Measurements from ENCODE around the gene L3MBTL2. TPM values are rescaled to one million over a fixed set of nuclear protein-coding genes. Genes with fewer than 3 reads are reported as not detected.

L3MBTL2 gene
- total RNA-seq, 1 experiment from 2014 or later: 24.7 TPM

DNA sequence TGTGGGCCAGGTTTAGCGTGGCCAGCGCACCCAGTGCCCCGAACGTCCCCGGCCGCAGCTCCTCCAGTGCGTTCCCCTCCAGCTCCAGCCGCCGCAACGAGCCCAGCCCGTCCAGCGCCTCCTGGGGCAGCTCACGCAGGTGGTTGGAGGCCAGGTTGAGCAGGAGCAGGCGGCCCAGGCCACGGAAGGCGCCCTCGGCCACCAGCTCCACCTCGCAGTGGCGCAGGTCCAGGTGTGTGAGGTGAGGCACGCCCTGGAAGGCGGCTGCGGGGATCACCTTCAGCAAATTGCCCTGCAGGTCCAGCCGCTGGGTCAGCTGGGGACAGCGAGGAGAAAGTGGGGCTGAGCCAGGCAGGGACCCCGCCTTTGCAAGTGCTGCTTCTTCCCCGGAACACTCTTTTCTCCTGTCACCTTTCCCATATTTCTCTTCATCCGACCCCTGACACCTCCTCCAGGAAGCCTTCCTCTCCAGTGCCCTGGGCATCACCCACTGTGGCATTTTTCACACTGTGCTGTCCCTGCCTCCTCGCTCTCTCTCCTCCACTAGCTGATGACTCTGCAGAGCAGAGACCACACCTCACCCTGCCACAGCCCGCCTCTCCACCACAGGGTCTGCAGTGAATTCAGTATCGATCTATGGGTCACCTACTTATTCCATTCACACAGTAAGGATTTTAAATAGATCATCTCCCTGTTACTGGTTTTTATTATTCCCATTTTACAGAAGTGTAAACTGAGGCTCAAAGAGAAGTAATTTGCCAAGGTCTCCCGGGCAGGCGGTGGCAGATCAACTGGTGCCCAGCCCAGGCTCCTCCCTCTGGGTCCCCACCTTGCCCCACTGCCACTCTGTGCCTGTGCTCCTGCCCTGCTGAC is 33.7 kb downstream of the L3MBTL2 start:
- Histone ChIP-seq H3K4me1 (ENCODE audit: control insufficient read depth in 1 of 2, insufficient read depth in 2 of 2, low read length in 2 of 2) (peaks cover 11 to 13% of the 10 kb centered on the region in 2 experiments; a peak in 3 of 4 replicates), H3K9me2 (ENCODE audit: insufficient read depth) (no peaks in the 10 kb centered on the region), H3K9me3 (ENCODE audit: control insufficient read depth in 1 of 2, insufficient read depth in 1 of 2, low read depth in 1 of 2, low read length in 2 of 2) (no peaks in the 10 kb centered on the region), H3K27ac (ENCODE audit: low read depth, low read length) (no peak overlapping the region), H3K4me3 (replicated peaks in 1 of 2; ENCODE audit: low read depth in 1 of 2, low read length in 2 of 2) (no peak overlapping the region), H3K4me2 (ENCODE audit: low read length) (no peak overlapping the region), H3K79me2 (ENCODE audit: insufficient read depth, low read length) (no peaks in the 10 kb centered on the region), H2AFZ (ENCODE audit: low read depth, low read length, poor library complexity, severe bottlenecking) (no peak overlapping the region), H3K9ac (ENCODE audit: low read length) (no peak overlapping the region), H3K27me3 (ENCODE audit: insufficient read depth, low read length) (no peaks in the 10 kb centered on the region), H3K36me3 (ENCODE audit: control insufficient read depth in 1 of 2, insufficient read depth in 2 of 2, low read length in 2 of 2) (no peaks in the 10 kb centered on the region), H4K20me1 (ENCODE audit: insufficient read depth) (peaks cover 4% of the 10 kb centered on the region; the same call in 1 of the 2 replicates)
- TF ChIP-seq CEBPB (IDR thresholded peaks at IDR 0.05; ENCODE audit: low read depth): no peak
- TF ChIP-seq JUND (IDR thresholded peaks at IDR 0.05): no peak
- no peak for TF ChIP-seq YY1 (IDR thresholded peaks at IDR 0.05; ENCODE audit: extremely low read depth, insufficient replicate concordance, low read depth, low read length)
- TF ChIP-seq FOSL1 (IDR thresholded peaks at IDR 0.05; ENCODE audit: low read depth): no peak
- TF ChIP-seq ZNF274 (IDR thresholded peaks at IDR 0.05; ENCODE audit: low read depth, low read length): no peak
- ChIA-PET RAD21 (ENCODE audit: low non-redundant PET in 1 of 2, low total read pairs in 2 of 2, uncharacterized antibody in 2 of 2, unreplicated experiment in 2 of 2) (interaction anchor here in 1 of 2 experiments (2.1 kb wide), 1 partner anchor 316 kb away, joined by 13 read pairs; no protein-coding TSS in a partner anchor), POLR2A (no interaction called here), CTCF (no interaction called here)
- intact Hi-C loops (cut with micrococcal nuclease): no loop called here
- ATAC-seq (no peak), DNase-seq (ENCODE audit: low read depth, low spot score) (no peak)
- BruUV-seq (replicated peaks): no TSS peak

DNA sequence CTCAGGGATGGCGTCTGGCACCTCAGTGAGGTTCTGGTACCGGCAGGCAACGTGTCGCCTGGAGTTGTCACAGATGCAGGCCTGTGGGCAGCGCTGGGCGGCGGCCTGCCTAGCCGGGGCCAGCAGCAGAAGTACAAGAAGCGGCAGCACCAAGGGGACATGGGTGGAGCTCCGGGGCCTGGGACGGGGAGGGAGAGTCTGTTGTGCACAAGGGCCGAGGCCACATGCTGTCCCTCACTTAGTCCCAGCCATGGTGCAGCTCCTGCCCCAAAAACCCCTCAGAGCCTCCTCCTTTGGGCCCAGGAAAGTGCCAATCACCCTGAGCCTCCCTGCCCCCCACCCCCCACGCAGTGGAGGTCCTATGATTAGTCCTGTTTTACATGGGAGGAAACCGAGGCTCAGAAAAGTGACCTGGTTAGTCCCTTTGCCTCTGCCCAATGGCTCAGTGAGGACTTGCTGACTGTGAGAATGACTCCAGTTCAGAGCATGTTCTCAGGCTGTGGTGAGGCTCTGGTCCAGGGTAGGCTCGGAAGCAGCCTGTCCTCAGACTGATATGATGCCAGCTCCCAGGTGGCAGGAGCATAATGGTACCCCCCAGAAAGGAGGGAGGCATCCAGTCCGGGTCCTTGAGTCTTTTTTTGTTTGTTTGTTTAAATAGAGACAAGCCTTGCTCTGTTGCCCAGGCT is 34.5 kb downstream of the L3MBTL2 start:
- DNase-seq (ENCODE audit: low read depth, low spot score) (no peak), ATAC-seq (no peak)
- H3K36me3 ChIP-seq (ENCODE audit: control insufficient read depth in 1 of 2, insufficient read depth in 2 of 2, low read length in 2 of 2): no peaks in the 10 kb centered on the region
- H4K20me1 ChIP-seq (ENCODE audit: insufficient read depth): peaks cover 4% of the 10 kb centered on the region; the same call in 1 of the 2 replicates
- no peaks in the 10 kb centered on the region for H3K27me3 ChIP-seq (ENCODE audit: insufficient read depth, low read length)
- intact Hi-C loops (cut with micrococcal nuclease): no loop called here
- H3K79me2 ChIP-seq (ENCODE audit: insufficient read depth, low read length): no peaks in the 10 kb centered on the region
- no peaks in the 10 kb centered on the region for H3K9me2 ChIP-seq (ENCODE audit: insufficient read depth)
- no peak overlapping the region for H3K9ac ChIP-seq (ENCODE audit: low read length)
- H3K4me1 ChIP-seq (ENCODE audit: control insufficient read depth in 1 of 2, insufficient read depth in 2 of 2, low read length in 2 of 2): peaks cover 11 to 13% of the 10 kb centered on the region in 2 experiments; a peak in 3 of 4 replicates
- H3K4me2 ChIP-seq (ENCODE audit: low read length): no peak overlapping the region
- H3K9me3 ChIP-seq (ENCODE audit: control insufficient read depth in 1 of 2, insufficient read depth in 1 of 2, low read depth in 1 of 2, low read length in 2 of 2): no peaks in the 10 kb centered on the region
- CTCF ChIA-PET: no interaction called here
- H3K4me3 ChIP-seq (replicated peaks in 1 of 2; ENCODE audit: low read depth in 1 of 2, low read length in 2 of 2): no peak overlapping the region
- no TSS peak for BruUV-seq (replicated peaks)
- RAD21 ChIA-PET (ENCODE audit: low non-redundant PET in 1 of 2, low total read pairs in 2 of 2, uncharacterized antibody in 2 of 2, unreplicated experiment in 2 of 2): no interaction called here
- H2AFZ ChIP-seq (ENCODE audit: low read depth, low read length, poor library complexity, severe bottlenecking): no peak overlapping the region
- POLR2A ChIA-PET: no interaction called here
- no peak overlapping the region for H3K27ac ChIP-seq (ENCODE audit: low read depth, low read length)
- TF ChIP-seq SRF (IDR thresholded peaks at IDR 0.05; ENCODE audit: low read depth): no peak
- TF ChIP-seq YY1 (IDR thresholded peaks at IDR 0.05; ENCODE audit: extremely low read depth, insufficient replicate concordance, low read depth, low read length): no peak
- TF ChIP-seq ZFX (IDR thresholded peaks at IDR 0.05): no peak
- TF ChIP-seq, protein P1, sequence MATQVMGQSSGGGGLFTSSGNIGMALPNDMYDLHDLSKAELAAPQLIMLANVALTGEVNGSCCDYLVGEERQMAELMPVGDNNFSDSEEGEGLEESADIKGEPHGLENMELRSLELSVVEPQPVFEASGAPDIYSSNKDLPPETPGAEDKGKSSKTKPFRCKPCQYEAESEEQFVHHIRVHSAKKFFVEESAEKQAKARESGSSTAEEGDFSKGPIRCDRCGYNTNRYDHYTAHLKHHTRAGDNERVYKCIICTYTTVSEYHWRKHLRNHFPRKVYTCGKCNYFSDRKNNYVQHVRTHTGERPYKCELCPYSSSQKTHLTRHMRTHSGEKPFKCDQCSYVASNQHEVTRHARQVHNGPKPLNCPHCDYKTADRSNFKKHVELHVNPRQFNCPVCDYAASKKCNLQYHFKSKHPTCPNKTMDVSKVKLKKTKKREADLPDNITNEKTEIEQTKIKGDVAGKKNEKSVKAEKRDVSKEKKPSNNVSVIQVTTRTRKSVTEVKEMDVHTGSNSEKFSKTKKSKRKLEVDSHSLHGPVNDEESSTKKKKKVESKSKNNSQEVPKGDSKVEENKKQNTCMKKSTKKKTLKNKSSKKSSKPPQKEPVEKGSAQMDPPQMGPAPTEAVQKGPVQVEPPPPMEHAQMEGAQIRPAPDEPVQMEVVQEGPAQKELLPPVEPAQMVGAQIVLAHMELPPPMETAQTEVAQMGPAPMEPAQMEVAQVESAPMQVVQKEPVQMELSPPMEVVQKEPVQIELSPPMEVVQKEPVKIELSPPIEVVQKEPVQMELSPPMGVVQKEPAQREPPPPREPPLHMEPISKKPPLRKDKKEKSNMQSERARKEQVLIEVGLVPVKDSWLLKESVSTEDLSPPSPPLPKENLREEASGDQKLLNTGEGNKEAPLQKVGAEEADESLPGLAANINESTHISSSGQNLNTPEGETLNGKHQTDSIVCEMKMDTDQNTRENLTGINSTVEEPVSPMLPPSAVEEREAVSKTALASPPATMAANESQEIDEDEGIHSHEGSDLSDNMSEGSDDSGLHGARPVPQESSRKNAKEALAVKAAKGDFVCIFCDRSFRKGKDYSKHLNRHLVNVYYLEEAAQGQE (IDR thresholded peaks at IDR 0.05; ENCODE audit: low read depth): no peak
- TF ChIP-seq, protein P2, sequence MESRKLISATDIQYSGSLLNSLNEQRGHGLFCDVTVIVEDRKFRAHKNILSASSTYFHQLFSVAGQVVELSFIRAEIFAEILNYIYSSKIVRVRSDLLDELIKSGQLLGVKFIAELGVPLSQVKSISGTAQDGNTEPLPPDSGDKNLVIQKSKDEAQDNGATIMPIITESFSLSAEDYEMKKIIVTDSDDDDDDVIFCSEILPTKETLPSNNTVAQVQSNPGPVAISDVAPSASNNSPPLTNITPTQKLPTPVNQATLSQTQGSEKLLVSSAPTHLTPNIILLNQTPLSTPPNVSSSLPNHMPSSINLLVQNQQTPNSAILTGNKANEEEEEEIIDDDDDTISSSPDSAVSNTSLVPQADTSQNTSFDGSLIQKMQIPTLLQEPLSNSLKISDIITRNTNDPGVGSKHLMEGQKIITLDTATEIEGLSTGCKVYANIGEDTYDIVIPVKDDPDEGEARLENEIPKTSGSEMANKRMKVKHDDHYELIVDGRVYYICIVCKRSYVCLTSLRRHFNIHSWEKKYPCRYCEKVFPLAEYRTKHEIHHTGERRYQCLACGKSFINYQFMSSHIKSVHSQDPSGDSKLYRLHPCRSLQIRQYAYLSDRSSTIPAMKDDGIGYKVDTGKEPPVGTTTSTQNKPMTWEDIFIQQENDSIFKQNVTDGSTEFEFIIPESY (IDR thresholded peaks at IDR 0.05; ENCODE audit: extremely low read depth, insufficient replicate concordance, low read length): no peak
- TF ChIP-seq ELF1 (IDR thresholded peaks at IDR 0.05; ENCODE audit: borderline replicate concordance, low read depth): no peak
- TF ChIP-seq POLR2A (IDR thresholded peaks at IDR 0.05; ENCODE audit: borderline replicate concordance, extremely low read depth, insufficient read depth, insufficient read length): no peak
- TF ChIP-seq EZH2phosphoT487 (IDR thresholded peaks at IDR 0.05; ENCODE audit: borderline replicate concordance): no peak
- no peak for TF ChIP-seq POLR2AphosphoS5 (IDR thresholded peaks at IDR 0.05; ENCODE audit: low read depth, low read length)

Measured in HCT116 (cell line).